ENCODE results near the gene OSTM1. TPM values are rescaled to one million over a fixed set of nuclear protein-coding genes. Genes with fewer than 3 reads are reported as not detected.

The OSTM1 gene, protein sequence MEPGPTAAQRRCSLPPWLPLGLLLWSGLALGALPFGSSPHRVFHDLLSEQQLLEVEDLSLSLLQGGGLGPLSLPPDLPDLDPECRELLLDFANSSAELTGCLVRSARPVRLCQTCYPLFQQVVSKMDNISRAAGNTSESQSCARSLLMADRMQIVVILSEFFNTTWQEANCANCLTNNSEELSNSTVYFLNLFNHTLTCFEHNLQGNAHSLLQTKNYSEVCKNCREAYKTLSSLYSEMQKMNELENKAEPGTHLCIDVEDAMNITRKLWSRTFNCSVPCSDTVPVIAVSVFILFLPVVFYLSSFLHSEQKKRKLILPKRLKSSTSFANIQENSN
- 100 to 1,000 TPM in 1 of 2 donors, 10 to 100 TPM in 1; 70.7 to 102 TPM for total RNA-seq
- long read RNA-seq, donor 1, full-length matches to known transcripts = 26 of 35 reads
- long read RNA-seq, donor 1, partial matches to known transcripts = 4 of 35 reads
- long read RNA-seq, donor 1, other reads (novel, unspliced or antisense) = 5 of 35 reads
- long read RNA-seq, donor 2, full-length matches to known transcripts = 23 of 42 reads
- long read RNA-seq, donor 2, partial matches to known transcripts = 14 of 42 reads
- long read RNA-seq, donor 2, other reads (novel, unspliced or antisense) = 5 of 42 reads

DNA sequence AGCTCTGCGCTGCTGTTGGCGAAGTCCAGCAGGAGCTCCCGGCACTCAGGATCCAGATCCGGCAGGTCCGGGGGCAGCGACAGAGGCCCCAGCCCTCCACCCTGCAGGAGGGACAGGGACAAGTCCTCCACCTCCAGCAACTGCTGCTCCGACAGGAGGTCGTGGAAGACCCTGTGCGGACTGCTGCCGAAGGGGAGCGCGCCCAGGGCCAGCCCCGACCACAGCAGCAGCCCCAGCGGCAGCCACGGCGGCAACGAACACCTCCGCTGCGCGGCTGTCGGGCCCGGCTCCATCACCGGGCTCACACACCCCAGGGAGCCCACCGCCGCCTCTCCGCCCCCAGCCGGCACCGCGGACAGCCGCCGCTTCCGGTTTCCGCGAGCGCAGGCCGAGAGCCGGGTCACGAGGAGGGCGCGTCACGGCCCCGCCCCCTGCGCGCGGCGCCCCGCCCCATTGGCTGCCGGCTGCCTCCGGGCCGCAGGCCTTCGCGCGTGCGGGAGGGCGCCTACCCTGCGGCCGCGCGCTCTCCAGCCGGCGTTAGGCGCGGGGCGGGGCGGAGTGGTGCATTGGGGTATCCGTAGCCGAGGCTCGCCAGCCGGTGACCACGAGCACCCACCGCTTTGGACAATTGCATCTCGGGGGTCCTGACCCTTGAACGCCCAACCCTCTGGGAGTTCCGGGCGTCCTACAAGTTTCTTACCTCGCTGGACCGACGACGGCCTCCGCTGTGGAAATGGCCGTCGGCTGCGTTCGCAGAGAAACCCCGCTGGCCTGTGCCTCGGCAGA lies at the start of gene OSTM1:
Gene OSTM1 (minus strand): TSS at position 383 of the 786 bp plus-strand sequence. CDS start 90 bp downstream, at position 293.
- intact Hi-C loops (cut with DNase I) = no loop called here
- peak; percentile 98 for DNase-seq (ENCODE audit: low spot score)

DNA sequence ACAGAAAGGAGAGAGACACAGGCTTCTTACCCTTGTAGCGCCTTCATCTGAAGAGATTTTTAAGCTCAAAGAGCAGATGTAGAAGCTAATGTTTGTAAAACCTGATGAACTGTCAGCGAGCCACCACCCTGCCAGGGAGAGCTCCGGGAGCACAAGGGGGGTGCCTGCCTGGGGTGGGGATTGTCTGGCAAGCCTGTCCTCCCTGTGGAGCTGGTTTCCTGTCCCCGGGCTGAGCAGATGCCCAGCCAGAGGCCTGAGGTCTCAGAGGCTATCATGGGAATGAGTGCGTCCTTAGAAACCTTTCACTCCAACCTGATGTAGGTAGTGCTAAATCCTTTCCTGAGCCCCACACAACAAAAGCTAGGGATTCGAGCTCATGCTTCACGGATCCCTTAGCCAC lies 49.4 kb upstream of the OSTM1 start:
- no peak for DNase-seq (ENCODE audit: low spot score)
- intact Hi-C loops (cut with DNase I) = no loop called here

DNA sequence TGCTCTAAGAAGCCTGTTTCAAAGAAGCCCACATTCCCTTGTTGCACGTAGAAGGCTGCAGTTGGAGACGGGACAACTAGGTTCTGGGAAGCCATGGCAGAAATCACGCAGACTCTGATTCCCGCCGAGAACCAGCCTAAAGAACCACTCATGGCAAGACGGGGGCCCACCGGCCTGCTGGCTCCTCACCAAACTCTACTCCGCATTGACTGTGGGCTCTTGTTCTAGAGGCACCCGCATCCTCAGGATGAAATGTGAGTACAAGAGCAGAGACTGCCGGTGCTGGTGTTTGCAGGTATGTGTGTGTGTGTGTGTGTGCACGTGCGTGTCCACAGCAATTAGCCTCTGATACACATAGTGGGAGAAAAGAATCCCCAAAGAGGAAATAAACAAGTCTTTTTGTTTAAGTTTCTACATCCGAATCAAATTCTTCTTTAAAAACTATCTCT lies 49.0 kb upstream of the OSTM1 start:
- no peak for DNase-seq (ENCODE audit: low spot score)
- intact Hi-C loops (cut with DNase I) = no loop called here

DNA sequence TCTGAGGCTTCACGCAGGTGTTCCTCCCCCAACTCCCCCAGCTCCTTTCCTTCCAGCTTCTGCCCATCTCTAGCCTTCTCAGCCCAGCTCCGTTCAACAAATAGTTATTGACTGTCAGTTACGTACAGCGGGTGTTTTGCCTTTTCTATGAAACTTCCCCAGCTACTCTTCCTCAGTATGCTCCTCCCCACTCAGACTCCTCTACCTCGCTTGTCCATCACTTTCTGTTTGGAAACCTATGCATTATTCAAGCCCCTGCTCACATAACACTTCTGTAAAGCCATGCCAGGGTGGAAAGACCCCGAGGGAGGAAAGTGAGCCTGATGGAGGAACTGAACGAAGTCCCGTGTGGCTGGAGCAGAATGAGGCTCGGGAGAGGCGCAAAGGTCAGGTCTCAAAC lies 47.1 kb upstream of the OSTM1 start:
- DNase-seq (ENCODE audit: low spot score) = no peak
- intact Hi-C loops (cut with DNase I) = no loop called here

DNA sequence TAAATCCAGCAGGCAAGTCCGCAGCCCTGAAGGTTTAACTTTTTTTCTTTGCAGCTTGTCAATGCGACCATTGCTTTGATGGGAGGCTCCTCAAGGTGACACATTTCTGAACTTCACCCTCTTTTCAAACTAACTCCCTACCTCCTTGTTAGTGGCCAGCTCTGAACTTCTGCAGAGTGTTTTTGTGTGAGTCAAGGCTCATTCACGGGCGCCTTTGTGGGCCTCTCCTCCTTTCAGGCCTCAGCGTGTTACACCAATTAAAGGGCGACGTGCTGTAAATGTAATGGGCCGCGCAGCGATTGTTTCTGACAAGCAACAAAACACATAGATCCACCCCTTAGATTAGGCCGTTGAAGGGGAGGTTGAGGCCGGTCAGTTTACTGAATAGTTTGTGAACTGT lies 45.8 kb upstream of the OSTM1 start:
- intact Hi-C loops (cut with DNase I) = no loop called here

DNA sequence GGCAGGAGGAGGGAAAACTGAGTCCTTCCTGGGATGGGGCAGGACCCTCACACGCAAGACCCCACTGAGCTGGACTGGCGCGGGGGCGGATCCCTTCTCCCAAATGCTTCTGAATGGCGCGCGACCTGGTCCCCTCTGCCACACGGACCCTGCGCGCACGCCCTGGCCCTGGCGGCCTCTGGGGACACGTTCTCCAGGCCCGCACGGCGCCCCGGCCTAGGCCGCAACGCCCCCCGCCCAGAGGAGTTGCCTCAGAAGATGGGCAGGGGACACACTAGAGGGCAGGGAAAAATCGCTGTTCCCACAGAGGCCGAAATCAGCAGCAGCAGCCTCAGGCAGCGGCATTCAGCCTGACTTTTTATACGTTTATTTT lies 45.2 kb upstream of the OSTM1 start:
- peak; percentile 77 for DNase-seq (ENCODE audit: low spot score)
- intact Hi-C loops (cut with DNase I) = loop anchor here in 1 of 2 donors (10.0 kb wide), 1 partner anchor 375 kb away; no protein-coding TSS in a partner anchor

More for the DNA sequence above, 45.8 kb upstream of the OSTM1 start:
- peak; percentile 63 for DNase-seq (ENCODE audit: low spot score)

DNA sequence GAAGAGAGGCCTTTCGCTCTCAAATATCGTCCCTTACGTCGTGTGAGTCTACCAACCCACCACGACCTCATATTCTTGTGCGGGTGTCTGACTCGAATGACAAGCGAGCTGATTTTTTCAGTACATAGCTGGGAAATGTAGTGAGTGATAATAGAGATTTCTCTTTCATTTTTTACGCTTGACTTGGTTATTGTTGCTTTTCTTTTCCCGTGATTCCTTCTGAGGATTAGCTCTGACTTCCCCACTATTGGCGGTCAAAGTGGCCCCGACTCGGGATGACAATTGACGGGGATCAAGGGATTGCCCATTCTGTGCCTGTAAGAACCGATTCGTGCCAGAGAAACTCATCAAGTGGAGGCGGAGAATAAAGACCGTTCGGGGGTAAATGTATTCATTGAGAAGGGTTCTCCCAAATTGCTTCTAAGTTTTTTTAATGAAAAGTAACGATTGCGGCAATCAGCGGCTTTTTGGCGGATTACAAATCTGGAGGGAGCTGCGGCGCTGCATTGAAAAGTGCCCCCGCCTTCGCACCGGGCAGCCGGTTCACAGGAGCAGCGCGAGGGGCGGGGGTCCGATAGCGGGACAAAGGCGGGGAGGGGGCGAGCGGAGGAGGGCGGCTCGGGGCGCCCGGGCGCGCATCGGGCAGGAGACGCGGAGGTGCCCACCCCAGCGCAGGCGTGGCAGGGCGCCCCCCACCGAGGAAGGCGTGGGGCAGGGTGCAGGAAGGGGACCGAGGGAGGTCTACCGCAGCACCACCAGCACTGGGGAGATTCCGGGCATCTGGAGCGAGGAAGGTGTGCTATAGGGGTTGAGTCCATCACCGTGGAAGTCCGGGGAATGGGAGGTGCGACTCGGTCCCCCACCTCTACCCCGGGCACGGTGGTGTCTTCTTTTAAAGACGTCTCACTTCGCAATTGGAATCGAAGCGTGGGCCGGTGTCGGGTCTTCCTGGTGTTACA lies 44.5 kb upstream of the OSTM1 start:
- intact Hi-C loops (cut with DNase I) = loop anchor here in 1 of 2 donors (10.0 kb wide), 1 partner anchor 376 kb away; no protein-coding TSS in a partner anchor
- DNase-seq (ENCODE audit: low spot score) = peak; percentile 57

DNA sequence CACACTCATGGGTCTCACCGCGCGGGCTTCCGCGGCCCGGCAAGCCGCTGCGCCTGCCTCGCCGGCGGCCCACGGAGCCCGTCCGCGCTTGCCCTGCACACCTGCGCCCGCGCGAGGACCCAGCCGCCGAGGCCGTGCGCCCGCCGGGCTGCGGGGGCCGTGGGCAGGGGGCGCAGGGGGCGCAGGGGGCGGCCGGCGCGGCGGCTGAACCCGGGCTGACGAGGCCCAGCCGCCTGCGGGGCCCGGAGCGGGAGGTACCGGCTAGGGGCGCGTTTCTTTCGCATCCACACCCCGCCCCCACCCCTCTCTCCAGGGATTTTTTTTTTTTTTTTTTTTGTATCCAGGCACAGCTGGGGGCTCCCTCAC lies 43.8 kb upstream of the OSTM1 start:
- intact Hi-C loops (cut with DNase I) = loop anchor here in 1 of 2 donors (10.0 kb wide), 1 partner anchor 376 kb away; no protein-coding TSS in a partner anchor
- no peak for DNase-seq (ENCODE audit: low spot score)

DNA sequence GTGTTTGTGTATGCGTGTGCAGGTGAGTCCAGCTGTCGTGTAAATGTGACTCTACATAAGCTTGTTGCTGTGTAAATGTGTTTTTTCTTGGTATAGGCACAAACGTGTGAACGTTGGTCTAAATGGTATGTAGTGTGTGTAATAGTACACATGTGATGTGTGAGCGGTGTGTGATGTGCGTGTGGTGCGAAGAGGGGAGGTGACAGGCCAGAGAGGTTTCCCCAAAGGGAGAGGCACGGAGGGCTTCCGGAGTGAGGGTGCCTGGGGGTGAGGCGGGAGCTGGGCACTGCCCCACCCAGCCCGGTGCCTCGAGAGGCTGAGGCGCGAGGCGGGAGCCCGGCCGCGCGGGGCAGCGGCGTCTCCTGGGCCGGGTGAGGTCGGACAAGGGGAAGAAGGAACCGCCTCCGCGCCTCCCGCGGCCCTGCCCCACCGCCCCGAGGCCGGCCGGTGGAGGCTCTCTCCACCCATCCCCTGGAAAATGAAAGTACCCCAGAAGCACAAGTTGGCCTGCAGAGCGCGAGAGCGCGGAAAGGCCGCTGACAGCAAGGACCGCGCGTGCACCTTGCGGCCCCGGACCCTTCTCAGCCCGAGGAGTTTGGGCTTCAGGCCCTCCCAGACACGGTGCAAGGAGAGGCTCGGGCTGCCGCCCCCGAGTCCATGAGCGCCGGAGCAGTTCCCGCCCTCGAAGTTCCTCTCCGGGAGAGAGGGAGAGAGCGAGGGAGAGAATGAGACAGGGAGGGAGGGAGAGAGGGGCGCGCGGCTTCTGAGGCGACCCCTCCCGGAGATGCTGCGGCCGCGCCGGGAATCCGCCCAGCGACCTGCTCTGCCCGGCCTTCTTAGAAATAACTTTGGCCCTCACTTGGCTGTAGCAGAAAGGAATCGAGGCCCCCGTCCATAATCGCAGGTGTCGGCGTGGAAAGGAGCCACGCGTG lies 43.2 kb upstream of the OSTM1 start:
- DNase-seq (ENCODE audit: low spot score) = peak; percentile 82
- intact Hi-C loops (cut with DNase I) = loop anchor here in 1 of 2 donors (10.0 kb wide), 1 partner anchor 377 kb away; no protein-coding TSS in a partner anchor

DNA sequence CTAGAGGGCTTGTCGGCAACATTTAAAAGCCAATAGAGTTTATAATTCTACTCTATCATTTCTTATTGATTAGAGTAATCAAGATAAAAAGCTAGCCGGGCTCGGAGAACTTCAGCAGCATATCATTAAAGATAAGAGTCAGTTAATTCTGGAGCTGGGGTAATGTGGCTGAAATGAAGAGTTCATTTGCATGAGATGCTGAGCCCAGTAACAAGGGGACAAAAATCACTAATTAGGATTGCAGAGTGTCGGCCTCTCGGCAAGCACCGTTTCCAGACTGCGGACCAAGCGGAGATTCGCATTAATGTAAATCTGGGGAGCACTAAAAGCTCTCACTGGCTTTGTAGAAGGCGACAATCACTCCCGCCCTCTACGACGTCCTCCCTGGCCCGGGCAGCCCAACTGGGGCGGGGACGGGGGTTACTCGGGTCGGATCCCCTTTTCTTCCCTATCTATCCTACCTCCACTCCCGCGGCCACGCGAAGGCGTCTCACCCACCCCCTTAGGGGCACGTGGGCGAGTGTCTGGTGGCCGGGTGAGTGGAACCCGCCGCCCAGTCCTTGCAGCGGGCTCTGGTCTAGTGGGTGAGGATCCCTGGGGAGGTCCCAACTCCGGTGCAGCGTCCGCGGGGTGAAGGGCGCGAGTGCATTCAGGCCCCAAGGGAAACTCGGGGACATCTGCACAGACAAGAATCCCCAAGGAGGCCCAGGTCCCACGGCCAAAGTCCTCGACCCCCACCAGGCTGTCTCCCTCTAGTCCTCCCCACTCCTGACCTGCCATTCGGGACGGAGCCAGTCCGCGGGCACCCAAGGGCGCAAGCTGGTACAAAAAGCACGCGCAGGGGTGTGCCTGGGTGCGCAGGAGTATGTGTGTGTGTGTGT lies 42.2 kb upstream of the OSTM1 start:
- peak; percentile 82 for DNase-seq (ENCODE audit: low spot score)
- intact Hi-C loops (cut with DNase I) = loop anchor here in 1 of 2 donors (10.0 kb wide), 1 partner anchor 378 kb away; no protein-coding TSS in a partner anchor

DNA sequence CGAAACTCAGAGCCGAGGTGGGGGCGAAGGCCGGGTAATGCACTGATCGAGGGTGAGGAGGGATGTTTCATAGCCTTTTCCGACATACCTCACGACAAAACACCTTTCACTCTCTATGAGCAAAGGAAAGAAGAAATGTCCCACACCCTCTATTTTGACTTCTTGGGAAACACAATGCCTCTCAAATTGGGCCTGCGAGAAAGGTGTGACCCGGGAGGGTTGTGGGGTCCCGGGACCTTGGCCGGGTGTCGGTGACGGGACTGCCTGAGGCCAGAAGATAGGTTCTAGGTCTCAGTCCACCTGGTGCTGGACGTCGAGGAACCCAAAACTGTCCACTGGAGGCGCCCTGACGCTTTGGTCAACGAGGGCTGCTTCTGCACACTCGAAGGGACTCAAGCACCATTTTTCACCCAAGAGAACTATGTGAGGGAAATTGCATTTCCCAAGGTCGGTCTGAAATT lies 41.1 kb upstream of the OSTM1 start:
- DNase-seq (ENCODE audit: low spot score) = peak; percentile 83
- intact Hi-C loops (cut with DNase I) = loop anchor here in 1 of 2 donors (10.0 kb wide), 1 partner anchor 379 kb away; no protein-coding TSS in a partner anchor

DNA sequence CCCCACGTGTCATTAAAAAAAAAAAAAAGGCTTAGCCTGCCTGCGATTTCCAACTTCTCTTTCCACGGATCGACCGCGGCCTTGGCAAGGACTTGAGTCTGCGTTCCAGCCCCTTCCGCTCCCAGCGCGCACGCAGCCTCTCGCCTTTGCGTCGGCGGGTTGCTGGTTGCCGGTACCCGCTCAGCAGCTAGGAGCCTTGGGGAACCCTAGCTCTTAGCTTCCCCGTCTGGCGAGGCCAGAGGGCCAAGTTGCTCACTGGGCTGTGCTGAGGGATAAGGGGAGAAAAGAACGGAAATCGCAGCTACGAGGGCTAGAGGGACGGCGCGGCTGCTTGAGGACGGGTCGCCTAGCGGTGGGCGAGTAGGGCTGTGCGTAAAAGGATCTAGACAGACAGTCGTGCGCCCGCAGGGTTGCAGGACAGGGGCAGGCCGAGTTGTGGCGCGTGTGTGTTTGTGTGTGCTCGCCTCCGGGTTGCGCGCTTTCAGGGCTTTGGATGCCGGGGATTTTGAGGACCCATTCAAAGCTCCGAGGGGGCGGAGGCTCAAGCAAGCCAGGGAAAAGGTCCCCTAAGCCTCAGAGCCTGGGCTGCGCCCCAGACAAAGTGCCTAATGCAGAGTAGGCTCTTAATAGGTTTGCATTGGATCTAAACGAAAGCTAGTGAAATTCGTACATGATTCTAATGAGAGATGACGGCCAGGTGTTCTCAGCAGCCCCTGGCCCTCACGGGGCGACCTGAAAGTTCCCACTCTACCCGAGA lies 40.5 kb upstream of the OSTM1 start:
- peak; percentile 93 for DNase-seq (ENCODE audit: low spot score)
- intact Hi-C loops (cut with DNase I) = loop anchor here in 1 of 2 donors (5.0 to 10.0 kb wide), 2 partner anchors 380 to 412 kb away; no protein-coding TSS in a partner anchor

DNA sequence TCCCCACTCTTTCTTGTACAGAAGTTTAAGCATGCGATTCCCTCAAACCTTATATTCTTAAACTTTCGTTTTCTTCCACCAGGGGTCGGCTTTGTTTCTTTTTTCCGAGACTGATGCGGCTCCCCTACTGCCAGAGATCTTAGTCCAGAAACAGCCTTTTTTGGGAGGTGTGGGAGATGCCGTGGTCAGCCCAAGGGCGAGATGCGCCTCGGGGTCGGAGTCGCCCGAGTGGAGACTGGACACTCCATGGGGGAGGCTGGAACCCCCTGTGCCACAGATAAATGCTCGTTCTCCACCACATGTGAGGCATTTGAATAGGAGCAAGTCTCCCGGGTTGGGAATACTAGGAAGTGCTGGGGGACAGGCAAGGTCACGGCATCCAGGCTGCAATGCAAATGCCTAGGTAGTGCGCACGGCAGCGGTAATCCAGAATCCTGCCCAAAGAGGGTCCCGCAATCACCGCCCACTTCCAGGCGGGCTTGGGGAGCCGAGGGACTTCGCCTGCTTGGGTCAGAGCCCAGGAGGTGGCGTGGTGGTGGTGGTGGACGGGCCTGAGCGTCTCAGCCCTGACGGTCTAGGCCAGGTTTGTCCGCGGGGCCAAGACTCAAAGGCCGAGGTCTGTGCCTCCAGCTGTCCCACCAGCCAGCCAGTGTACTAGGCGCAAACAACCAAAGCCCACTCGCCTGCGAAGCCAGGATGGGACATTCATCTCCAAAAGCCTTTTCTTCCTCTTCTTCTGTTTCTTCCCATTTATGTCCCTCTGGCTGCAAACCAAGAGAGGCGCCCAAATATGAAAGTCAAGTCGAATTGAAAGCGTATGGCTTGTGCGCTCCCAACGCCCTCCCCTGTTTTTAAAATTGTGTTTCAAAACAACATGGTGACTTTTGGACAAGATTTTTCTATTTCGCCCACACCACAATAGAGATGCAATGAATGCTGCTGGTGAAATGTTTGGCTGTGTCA lies 39.3 kb upstream of the OSTM1 start:
- DNase-seq (ENCODE audit: low spot score) = peak; percentile 75
- intact Hi-C loops (cut with DNase I) = loop anchor here in 1 of 2 donors (5.0 to 10.0 kb wide), 2 partner anchors 381 to 413 kb away; no protein-coding TSS in a partner anchor

DNA sequence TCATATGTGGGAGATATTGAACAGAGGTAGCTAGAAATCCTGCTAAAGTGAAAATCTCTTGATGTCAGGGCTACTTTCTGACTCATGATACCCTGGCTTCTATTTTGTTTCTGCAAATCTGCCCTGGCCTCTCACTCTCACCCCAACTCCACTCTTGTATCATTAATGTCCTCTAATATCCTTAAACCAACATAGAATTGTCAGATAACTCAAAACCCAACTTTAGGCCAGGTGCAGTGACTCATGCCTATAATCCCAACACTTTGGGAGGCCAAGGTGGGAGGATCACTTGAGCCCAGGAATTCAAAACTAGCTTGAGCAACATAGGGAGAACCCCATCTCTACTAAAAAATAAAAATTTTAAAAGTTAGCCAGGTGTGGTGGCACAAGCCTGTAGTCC lies 33.8 kb upstream of the OSTM1 start:
- no peak for DNase-seq (ENCODE audit: low spot score)
- intact Hi-C loops (cut with DNase I) = no loop called here

Data from posterior vena cava (tissue), 2 donors.